Pericardium fibroblast (primary cell): ENCODE measurements around the gene EIF3K. TPM values are rescaled to one million over a fixed set of nuclear protein-coding genes. Genes with fewer than 3 reads are reported as not detected.

Experiments
- total RNA-seq: library from RNA; depleted of rRNA; stranded (reverse); fragments of >200 nt; gene quantifications from 2 replicates; pipeline ENCODE4 v1.2.3, GENCODE V29; 2015

EIF3K gene
- 371 and 497 TPM in 2 replicates for total RNA-seq

GRCh38 chr19:38618590-38619360 is at the start of gene EIF3K:
Gene EIF3K, plus strand, starts transcription at chr19:38619188. Its CDS starts 81 bp downstream, at chr19:38619269.

DNA sequence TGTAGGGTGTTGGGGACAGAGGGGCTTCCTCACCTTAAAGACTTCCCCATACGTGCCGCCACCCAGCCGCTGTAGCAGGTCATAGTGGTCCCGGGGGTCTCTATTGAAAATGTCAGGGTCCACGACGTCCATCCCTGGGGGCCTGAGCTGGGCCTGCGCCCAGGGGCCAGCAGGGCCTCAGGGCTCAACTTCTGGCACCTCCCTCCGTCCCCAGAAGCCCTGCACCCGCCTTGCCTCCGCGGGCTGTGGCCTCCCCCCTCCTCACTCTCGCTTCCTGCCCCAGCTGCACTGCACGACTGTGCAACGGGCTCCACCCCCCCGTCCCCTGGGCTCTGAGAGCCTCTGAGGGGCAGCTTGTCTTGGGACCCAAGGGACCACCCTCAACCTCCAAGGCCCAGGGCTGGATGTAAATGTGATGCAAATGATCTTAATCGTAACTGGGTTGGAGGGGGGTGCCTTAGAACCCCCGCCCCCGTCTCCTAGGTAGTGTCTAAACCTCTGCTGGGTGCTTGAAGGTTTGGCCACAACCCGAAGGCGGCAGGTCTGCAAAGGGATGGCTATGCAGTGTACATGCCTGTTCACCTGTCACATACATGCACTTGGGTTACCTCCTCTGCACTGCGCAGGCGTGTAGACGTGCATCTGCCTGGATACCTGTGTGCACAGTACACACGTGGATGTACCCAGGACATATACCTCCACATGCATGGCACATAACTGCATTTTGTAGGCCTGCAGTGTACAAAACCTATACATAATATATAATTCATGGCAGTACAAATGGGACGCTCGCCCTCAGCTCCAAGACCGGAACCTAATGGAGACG is 1.0 kb upstream of the EIF3K start, which contains the start of gene MAP4K1:
TSS of gene MAP4K1 (minus strand) at position 190 of the 826 bp plus-strand sequence. CDS start at position 132, 58 bp downstream.

DNA sequence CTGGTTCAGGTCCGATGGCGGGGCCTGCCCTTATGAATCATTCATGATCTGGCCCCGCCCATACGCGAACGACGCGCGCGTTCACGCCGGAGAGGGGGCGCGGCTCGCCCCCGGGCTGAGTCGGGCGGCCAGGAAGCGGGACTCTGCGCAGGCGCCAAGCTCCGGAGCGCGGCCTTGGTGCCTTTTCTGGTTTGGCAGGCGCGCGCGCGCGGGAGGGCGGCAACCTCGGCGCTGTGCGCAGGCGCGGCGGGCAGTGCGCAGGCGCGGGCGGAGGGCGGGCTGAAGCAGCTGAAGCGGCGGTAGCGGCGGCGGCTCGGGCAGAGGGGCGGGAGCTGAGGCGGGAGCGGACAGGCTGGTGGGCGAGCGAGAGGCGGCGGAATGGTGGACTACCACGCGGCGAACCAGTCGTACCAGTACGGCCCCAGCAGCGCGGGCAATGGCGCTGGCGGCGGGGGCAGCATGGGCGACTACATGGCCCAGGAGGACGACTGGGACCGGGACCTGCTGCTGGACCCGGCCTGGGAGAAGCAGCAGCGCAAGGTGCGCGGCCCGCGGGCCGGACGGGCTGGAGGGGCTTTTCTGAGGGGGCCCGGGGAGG is 28.5 kb downstream of the EIF3K start, which contains the start of gene ACTN4:
TSS of gene ACTN4 (plus strand) at position 282 of the 598 bp plus-strand sequence. CDS start at position 379, 97 bp downstream.

Other genes starting within 250 kb of the EIF3K start
- 218 and 268 TPM in 2 replicates for gene PSMD8, start 244.6 kb upstream of the EIF3K start, total RNA-seq
- 0.23 and 0.43 TPM in 2 replicates for gene GGN, start 231.2 kb upstream of the EIF3K start, total RNA-seq
- 0.35 and 0.51 TPM in 2 replicates for gene SPRED3, start 230.5 kb upstream of the EIF3K start, total RNA-seq
- 18.3 and 23.6 TPM in 2 replicates for gene FAM98C, start 216.1 kb upstream of the EIF3K start, total RNA-seq
- gene RASGRP4, start 193.0 kb upstream of the EIF3K start, total RNA-seq, result 0.12 TPM in 1 of 2 replicates, not detected in the other
- gene RYR1, start 185.5 kb upstream of the EIF3K start, total RNA-seq, result under 0.01 and 2.0 TPM in 2 replicates
- gene MAP4K1, start 1.2 kb upstream of the EIF3K start, total RNA-seq, result 0.70 TPM in 1 of 2 replicates, not detected in the other
- 129 and 263 TPM in 2 replicates for gene ACTN4, start 28.5 kb downstream of the EIF3K start, total RNA-seq
- gene CAPN12, start 125.3 kb downstream of the EIF3K start, total RNA-seq, result 0.12 TPM in 1 of 2 replicates, not detected in the other
- not detected in 2 replicates for gene LGALS7, start 154.3 kb downstream of the EIF3K start, total RNA-seq
- gene LGALS7B, start 170.0 kb downstream of the EIF3K start, total RNA-seq, result not detected in 2 replicates
- 0.09 TPM in 1 of 2 replicates, not detected in the other for gene LGALS4, start 193.8 kb downstream of the EIF3K start, total RNA-seq
- gene ECH1, start 212.6 kb downstream of the EIF3K start, total RNA-seq, result 56.6 and 64.7 TPM in 2 replicates
- gene HNRNPL, start 230.8 kb downstream of the EIF3K start, total RNA-seq, result 144 and 168 TPM in 2 replicates